Neural progenitor cell (in vitro differentiated cells): ENCODE measurements around the gene MYMX.

Experiments used
- CTCF ChIP-seq: fragments of 200-600 bp; sonication (generic); IDR thresholded peaks from 2 replicates; pipeline ENCODE4 v1.5.1; 2017; ENCODE audit warnings: antibody characterized with exemption, mild to moderate bottlenecking
- EZH2 ChIP-seq: fragments of 200-600 bp; sonication (generic); IDR thresholded peaks from 2 replicates; pipeline ENCODE4 v1.6.1; 2017; ENCODE audit warnings: antibody characterized with exemption, mild to moderate bottlenecking, moderate library complexity

DNA sequence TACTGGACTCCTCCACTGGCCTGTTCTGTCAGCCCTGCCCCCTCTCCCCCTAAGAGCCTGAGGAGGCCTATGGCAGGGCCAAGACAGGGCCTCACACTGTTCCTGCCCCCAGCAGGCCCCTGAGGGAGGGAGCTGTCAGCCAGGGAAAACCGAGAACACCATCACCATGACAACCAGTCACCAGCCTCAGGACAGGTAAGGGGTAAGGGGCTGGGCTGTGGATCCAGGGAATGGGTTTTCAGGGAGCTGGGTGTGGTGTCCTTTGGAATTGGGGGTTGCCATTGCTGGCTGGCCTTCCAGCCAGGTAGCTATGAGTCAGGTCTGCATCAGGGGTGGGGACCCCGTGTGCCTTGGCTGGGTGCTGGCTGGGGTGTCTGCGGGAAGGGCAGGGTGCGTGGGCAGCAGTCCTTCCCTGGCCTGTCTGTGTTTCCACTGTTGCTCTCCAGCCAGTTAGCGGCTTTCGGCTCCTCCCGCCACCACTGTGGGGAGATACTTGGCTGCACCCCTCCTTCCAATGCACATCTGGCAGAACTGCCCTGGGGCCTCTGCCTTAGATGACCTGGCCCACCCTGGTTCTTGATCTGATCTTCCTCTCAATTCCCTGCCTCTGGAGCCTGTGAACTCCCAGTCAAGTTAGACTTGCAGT is 10.5 kb downstream of the MYMX start:
- no peak for TF ChIP-seq CTCF
- TF ChIP-seq EZH2, result no peak
